ENCODE results near the gene PIERCE2. TPM values are rescaled to one million over a fixed set of nuclear protein-coding genes. Genes with fewer than 3 reads are reported as not detected.

PIERCE2 gene
- total and polyA plus RNA-seq, 2 donors (not counting 1 experiment from before 2014, with no cell fraction given), result 3.1 to 3.2 TPM

DNA sequence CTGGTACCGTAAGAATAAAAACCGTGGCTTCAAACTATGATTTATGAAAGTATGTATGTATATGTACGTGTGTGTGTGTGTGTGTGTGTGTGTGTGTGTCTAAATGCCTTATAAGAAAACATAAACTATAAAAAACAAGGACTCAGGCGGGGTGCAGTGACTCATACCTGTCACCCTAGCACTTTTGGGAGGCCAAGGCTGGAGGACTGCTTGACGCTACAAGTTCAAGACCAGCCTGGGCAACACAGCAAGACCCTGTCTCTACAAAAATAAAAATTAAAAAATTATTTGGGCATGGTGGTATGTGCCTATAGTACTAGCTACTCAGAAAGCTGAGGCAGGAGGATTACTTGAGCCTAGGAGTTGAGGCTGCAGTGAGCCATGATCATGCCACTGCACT lies 29.2 kb upstream of the PIERCE2 start:
- no peak overlapping the region for H3K4me2 ChIP-seq (ENCODE audit: extremely low read depth, insufficient read depth, low read length)
- H2AFZ ChIP-seq (ENCODE audit: low read length), result no peak overlapping the region
- no peak for DNase-seq (ENCODE audit: low read depth in 2 of 2)
- H3K27ac ChIP-seq (ENCODE audit: insufficient read depth, low read length), result no peak overlapping the region
- H4K20me1 ChIP-seq (ENCODE audit: control insufficient read depth, extremely low read depth, insufficient read depth, low read length), result no peaks in the 10 kb centered on the region
- H3K36me3 ChIP-seq (ENCODE audit: control insufficient read depth, insufficient read depth, low read length), result no peaks in the 10 kb centered on the region
- H3K79me2 ChIP-seq (ENCODE audit: control insufficient read depth, insufficient read depth, low read length), result no peaks in the 10 kb centered on the region
- no peaks in the 10 kb centered on the region for H3K9me3 ChIP-seq (ENCODE audit: control insufficient read depth, insufficient read depth, low read depth, low read length)
- no peak overlapping the region for H3K9ac ChIP-seq (ENCODE audit: insufficient read depth, low read length)
- no peaks in the 10 kb centered on the region for H3K4me1 ChIP-seq (ENCODE audit: control insufficient read depth, extremely low read depth, insufficient read depth, low read length)
- no peak overlapping the region for H3K4me3 ChIP-seq (replicated peaks in 1 of 4; ENCODE audit: control extremely low read depth in 1 of 4, insufficient read depth in 1 of 4, low read depth in 3 of 4, low read length in 4 of 4)
- H3K27me3 ChIP-seq (ENCODE audit: control insufficient read depth, insufficient read depth, low read length), result no peaks in the 10 kb centered on the region
- no peak for TF ChIP-seq EZH2 (IDR thresholded peaks at IDR 0.05; ENCODE audit: low read length, missing control alignments)
- TF ChIP-seq, protein P1, sequence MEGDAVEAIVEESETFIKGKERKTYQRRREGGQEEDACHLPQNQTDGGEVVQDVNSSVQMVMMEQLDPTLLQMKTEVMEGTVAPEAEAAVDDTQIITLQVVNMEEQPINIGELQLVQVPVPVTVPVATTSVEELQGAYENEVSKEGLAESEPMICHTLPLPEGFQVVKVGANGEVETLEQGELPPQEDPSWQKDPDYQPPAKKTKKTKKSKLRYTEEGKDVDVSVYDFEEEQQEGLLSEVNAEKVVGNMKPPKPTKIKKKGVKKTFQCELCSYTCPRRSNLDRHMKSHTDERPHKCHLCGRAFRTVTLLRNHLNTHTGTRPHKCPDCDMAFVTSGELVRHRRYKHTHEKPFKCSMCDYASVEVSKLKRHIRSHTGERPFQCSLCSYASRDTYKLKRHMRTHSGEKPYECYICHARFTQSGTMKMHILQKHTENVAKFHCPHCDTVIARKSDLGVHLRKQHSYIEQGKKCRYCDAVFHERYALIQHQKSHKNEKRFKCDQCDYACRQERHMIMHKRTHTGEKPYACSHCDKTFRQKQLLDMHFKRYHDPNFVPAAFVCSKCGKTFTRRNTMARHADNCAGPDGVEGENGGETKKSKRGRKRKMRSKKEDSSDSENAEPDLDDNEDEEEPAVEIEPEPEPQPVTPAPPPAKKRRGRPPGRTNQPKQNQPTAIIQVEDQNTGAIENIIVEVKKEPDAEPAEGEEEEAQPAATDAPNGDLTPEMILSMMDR (conservative IDR thresholded peaks at IDR 0.05 in 1 of 2, IDR thresholded peaks at IDR 0.05 in 1 of 2; ENCODE audit: low read depth in 1 of 2, low read length in 2 of 2), result no peak

- Histone ChIP-seq H3K9me3 (ENCODE audit: control insufficient read depth, insufficient read depth, low read depth, low read length) (no peaks in the 10 kb centered on the region), H3K79me2 (ENCODE audit: control insufficient read depth, insufficient read depth, low read length) (no peaks in the 10 kb centered on the region)
These were observed 26.7 kb upstream of the PIERCE2 start for GRCh38 chr15:55381595-55381994.

DNA sequence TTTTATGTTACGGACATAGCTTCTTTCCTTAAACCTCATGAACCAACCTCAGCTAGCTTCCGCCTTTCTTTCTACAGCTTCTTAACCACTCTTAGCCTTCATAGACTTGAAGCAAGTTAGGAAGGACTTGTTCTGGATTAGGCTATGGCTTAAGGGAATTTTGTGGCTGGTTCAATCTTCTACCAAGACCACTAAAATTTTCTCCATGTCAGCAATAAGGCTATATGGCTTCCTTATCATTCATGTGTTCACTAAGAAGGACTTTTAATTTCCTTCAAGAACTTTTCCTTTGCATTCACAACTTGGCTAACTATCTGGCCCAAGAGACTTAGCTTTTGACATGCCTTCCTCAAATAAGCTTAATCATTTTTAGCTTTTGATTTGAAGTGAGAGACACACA lies 24.6 kb upstream of the PIERCE2 start:
- TF ChIP-seq, protein P1 (conservative IDR thresholded peaks at IDR 0.05 in 1 of 2, IDR thresholded peaks at IDR 0.05 in 1 of 2; ENCODE audit: low read depth in 1 of 2, low read length in 2 of 2), result no peak
- TF ChIP-seq EZH2 (IDR thresholded peaks at IDR 0.05; ENCODE audit: low read length, missing control alignments), result no peak
- no peak overlapping the region for H2AFZ ChIP-seq (ENCODE audit: low read length)

More at GRCh38 chr15:55381595-55381994, 26.7 kb upstream of the PIERCE2 start:
- no peak for TF ChIP-seq EZH2 (IDR thresholded peaks at IDR 0.05; ENCODE audit: low read length, missing control alignments)
- TF ChIP-seq, protein P1 (conservative IDR thresholded peaks at IDR 0.05 in 1 of 2, IDR thresholded peaks at IDR 0.05 in 1 of 2; ENCODE audit: low read depth in 1 of 2, low read length in 2 of 2), result no peak
- DNase-seq (ENCODE audit: low read depth in 2 of 2), result no peak
- Histone ChIP-seq H3K36me3 (ENCODE audit: control insufficient read depth, insufficient read depth, low read length) (no peaks in the 10 kb centered on the region), H3K4me2 (ENCODE audit: extremely low read depth, insufficient read depth, low read length) (no peak overlapping the region), H3K9ac (ENCODE audit: insufficient read depth, low read length) (no peak overlapping the region), H3K4me3 (replicated peaks in 1 of 4; ENCODE audit: control extremely low read depth in 1 of 4, insufficient read depth in 1 of 4, low read depth in 3 of 4, low read length in 4 of 4) (no peak overlapping the region), H3K4me1 (ENCODE audit: control insufficient read depth, extremely low read depth, insufficient read depth, low read length) (no peaks in the 10 kb centered on the region), H3K27ac (ENCODE audit: insufficient read depth, low read length) (no peak overlapping the region), H2AFZ (ENCODE audit: low read length) (no peak overlapping the region), H3K27me3 (ENCODE audit: control insufficient read depth, insufficient read depth, low read length) (no peaks in the 10 kb centered on the region), H4K20me1 (ENCODE audit: control insufficient read depth, extremely low read depth, insufficient read depth, low read length) (no peaks in the 10 kb centered on the region)

More for the DNA sequence above, 24.6 kb upstream of the PIERCE2 start:
- Histone ChIP-seq H3K4me1 (ENCODE audit: control insufficient read depth, extremely low read depth, insufficient read depth, low read length) (peaks cover 3% of the 10 kb centered on the region), H3K9ac (ENCODE audit: insufficient read depth, low read length) (no peak overlapping the region), H3K79me2 (ENCODE audit: control insufficient read depth, insufficient read depth, low read length) (no peaks in the 10 kb centered on the region), H3K4me3 (replicated peaks in 1 of 4; ENCODE audit: control extremely low read depth in 1 of 4, insufficient read depth in 1 of 4, low read depth in 3 of 4, low read length in 4 of 4) (no peak overlapping the region), H3K4me2 (ENCODE audit: extremely low read depth, insufficient read depth, low read length) (no peak overlapping the region), H3K36me3 (ENCODE audit: control insufficient read depth, insufficient read depth, low read length) (no peaks in the 10 kb centered on the region), H4K20me1 (ENCODE audit: control insufficient read depth, extremely low read depth, insufficient read depth, low read length) (no peaks in the 10 kb centered on the region), H3K27me3 (ENCODE audit: control insufficient read depth, insufficient read depth, low read length) (no peaks in the 10 kb centered on the region), H3K9me3 (ENCODE audit: control insufficient read depth, insufficient read depth, low read depth, low read length) (no peaks in the 10 kb centered on the region), H3K27ac (ENCODE audit: insufficient read depth, low read length) (no peak overlapping the region)
- no peak for DNase-seq (ENCODE audit: low read depth in 2 of 2)

All from fibroblast of lung (primary cell).